ENCODE measurements around the gene CLSTN2.

Gene CLSTN2

DNA sequence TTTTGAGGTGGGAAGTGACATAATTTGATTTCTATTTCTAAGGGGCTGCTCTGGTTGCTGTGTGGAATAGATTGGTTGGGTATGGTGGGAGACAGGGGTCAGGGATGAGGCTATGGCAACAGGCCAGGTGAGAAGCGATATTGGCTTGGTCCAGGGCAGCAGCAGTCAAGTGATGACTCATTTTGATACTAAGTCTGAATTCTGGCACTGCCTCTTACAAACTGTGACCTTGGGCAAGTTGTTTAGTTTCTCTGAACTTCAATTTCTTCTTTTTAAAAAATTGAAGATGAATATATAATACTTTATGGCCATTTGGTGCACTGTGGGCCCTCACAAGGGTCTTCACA, 40.4 kb upstream of the CLSTN2 start (continued):
- TF ChIP-seq, protein P1, sequence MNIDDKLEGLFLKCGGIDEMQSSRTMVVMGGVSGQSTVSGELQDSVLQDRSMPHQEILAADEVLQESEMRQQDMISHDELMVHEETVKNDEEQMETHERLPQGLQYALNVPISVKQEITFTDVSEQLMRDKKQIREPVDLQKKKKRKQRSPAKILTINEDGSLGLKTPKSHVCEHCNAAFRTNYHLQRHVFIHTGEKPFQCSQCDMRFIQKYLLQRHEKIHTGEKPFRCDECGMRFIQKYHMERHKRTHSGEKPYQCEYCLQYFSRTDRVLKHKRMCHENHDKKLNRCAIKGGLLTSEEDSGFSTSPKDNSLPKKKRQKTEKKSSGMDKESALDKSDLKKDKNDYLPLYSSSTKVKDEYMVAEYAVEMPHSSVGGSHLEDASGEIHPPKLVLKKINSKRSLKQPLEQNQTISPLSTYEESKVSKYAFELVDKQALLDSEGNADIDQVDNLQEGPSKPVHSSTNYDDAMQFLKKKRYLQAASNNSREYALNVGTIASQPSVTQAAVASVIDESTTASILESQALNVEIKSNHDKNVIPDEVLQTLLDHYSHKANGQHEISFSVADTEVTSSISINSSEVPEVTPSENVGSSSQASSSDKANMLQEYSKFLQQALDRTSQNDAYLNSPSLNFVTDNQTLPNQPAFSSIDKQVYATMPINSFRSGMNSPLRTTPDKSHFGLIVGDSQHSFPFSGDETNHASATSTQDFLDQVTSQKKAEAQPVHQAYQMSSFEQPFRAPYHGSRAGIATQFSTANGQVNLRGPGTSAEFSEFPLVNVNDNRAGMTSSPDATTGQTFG (tag by site-specific recombination; IDR thresholded peaks at IDR 0.05; ENCODE audit: borderline replicate concordance): no peak
- TF ChIP-seq, protein P2, sequence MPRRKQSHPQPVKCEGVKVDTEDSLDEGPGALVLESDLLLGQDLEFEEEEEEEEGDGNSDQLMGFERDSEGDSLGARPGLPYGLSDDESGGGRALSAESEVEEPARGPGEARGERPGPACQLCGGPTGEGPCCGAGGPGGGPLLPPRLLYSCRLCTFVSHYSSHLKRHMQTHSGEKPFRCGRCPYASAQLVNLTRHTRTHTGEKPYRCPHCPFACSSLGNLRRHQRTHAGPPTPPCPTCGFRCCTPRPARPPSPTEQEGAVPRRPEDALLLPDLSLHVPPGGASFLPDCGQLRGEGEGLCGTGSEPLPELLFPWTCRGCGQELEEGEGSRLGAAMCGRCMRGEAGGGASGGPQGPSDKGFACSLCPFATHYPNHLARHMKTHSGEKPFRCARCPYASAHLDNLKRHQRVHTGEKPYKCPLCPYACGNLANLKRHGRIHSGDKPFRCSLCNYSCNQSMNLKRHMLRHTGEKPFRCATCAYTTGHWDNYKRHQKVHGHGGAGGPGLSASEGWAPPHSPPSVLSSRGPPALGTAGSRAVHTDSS (tag by site-specific recombination; IDR thresholded peaks at IDR 0.05): no peak
- TF ChIP-seq GLIS1 (tag by site-specific recombination; IDR thresholded peaks at IDR 0.05) (no peak), ZNF571 (tag by site-specific recombination; IDR thresholded peaks at IDR 0.05) (no peak), ZNF16 (tag by site-specific recombination; IDR thresholded peaks at IDR 0.05; ENCODE audit: low read depth) (no peak)

DNA sequence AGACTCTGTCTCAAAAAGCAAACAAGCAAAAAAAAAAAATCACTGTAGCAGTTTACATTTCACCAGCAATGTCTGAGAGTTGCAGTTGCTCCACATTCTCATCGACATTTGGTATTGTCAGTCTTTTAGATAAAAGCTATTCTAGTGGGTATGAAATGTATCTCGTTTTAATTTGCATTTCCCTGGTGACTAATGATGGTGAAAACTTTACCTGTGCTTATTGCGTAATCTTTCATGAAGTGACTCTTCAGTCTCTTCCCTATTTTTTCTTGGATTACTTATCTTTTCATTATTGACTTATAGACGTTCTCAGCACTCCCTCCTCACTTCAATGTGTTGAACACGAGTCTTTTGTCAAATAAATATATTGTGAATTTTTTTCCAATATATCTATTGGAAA, 37.2 kb upstream of the CLSTN2 start:
- H3K4me3 ChIP-seq (ENCODE audit: low read depth, low read length): no peak overlapping the region
- ChIA-PET CTCF (interaction anchor here (0.6 kb wide), 1 partner anchor 34 kb away, joined by 4 read pairs; no protein-coding TSS in a partner anchor), POLR2A (no interaction called here)
- H3K36me3 ChIP-seq (ENCODE audit: control insufficient read depth in 2 of 2, insufficient read depth in 1 of 2, low read length in 2 of 2): no peaks in the 10 kb centered on the region
- H3K27ac ChIP-seq (ENCODE audit: extremely low read depth, low read depth, low read length): no peak overlapping the region
- H3K9me3 ChIP-seq (ENCODE audit: control insufficient read depth, insufficient read depth, low read depth, low read length): no peaks in the 10 kb centered on the region
- TF ChIP-seq ZNF585B (tag by site-specific recombination; IDR thresholded peaks at IDR 0.05): no peak
- TF ChIP-seq ZNF16 (tag by site-specific recombination; IDR thresholded peaks at IDR 0.05; ENCODE audit: low read depth): no peak
- TF ChIP-seq, protein P3, sequence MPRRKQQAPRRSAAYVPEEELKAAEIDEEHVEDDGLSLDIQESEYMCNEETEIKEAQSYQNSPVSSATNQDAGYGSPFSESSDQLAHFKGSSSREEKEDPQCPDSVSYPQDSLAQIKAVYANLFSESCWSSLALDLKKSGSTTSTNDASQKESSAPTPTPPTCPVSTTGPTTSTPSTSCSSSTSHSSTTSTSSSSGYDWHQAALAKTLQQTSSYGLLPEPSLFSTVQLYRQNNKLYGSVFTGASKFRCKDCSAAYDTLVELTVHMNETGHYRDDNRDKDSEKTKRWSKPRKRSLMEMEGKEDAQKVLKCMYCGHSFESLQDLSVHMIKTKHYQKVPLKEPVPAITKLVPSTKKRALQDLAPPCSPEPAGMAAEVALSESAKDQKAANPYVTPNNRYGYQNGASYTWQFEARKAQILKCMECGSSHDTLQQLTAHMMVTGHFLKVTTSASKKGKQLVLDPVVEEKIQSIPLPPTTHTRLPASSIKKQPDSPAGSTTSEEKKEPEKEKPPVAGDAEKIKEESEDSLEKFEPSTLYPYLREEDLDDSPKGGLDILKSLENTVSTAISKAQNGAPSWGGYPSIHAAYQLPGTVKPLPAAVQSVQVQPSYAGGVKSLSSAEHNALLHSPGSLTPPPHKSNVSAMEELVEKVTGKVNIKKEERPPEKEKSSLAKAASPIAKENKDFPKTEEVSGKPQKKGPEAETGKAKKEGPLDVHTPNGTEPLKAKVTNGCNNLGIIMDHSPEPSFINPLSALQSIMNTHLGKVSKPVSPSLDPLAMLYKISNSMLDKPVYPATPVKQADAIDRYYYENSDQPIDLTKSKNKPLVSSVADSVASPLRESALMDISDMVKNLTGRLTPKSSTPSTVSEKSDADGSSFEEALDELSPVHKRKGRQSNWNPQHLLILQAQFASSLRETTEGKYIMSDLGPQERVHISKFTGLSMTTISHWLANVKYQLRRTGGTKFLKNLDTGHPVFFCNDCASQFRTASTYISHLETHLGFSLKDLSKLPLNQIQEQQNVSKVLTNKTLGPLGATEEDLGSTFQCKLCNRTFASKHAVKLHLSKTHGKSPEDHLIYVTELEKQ (tag by site-specific recombination; IDR thresholded peaks at IDR 0.05; ENCODE audit: borderline replicate concordance): no peak
- TF ChIP-seq, protein P4, sequence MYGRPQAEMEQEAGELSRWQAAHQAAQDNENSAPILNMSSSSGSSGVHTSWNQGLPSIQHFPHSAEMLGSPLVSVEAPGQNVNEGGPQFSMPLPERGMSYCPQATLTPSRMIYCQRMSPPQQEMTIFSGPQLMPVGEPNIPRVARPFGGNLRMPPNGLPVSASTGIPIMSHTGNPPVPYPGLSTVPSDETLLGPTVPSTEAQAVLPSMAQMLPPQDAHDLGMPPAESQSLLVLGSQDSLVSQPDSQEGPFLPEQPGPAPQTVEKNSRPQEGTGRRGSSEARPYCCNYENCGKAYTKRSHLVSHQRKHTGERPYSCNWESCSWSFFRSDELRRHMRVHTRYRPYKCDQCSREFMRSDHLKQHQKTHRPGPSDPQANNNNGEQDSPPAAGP (tag by site-specific recombination; IDR thresholded peaks at IDR 0.05): no peak
- no peak for TF ChIP-seq ZNF677 (tag by site-specific recombination; IDR thresholded peaks at IDR 0.05)
- TF ChIP-seq ZNF202 (tag by site-specific recombination; IDR thresholded peaks at IDR 0.05; ENCODE audit: borderline replicate concordance): no peak
- TF ChIP-seq ZNF391 (tag by site-specific recombination; IDR thresholded peaks at IDR 0.05; ENCODE audit: borderline replicate concordance, low read depth): no peak
- TF ChIP-seq, protein P5, sequence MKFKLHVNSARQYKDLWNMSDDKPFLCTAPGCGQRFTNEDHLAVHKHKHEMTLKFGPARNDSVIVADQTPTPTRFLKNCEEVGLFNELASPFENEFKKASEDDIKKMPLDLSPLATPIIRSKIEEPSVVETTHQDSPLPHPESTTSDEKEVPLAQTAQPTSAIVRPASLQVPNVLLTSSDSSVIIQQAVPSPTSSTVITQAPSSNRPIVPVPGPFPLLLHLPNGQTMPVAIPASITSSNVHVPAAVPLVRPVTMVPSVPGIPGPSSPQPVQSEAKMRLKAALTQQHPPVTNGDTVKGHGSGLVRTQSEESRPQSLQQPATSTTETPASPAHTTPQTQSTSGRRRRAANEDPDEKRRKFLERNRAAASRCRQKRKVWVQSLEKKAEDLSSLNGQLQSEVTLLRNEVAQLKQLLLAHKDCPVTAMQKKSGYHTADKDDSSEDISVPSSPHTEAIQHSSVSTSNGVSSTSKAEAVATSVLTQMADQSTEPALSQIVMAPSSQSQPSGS (tag by site-specific recombination; IDR thresholded peaks at IDR 0.05; ENCODE audit: low read depth): no peak
- TF ChIP-seq ZNF473 (tag by site-specific recombination; IDR thresholded peaks at IDR 0.05): no peak
- TF ChIP-seq, protein P2 (tag by site-specific recombination; IDR thresholded peaks at IDR 0.05): no peak
- no peak for TF ChIP-seq TRIM28 (IDR thresholded peaks at IDR 0.05; ENCODE audit: borderline replicate concordance, low read length)
- no peak for TF ChIP-seq SALL2 (tag by site-specific recombination; IDR thresholded peaks at IDR 0.05; ENCODE audit: borderline replicate concordance)
- TF ChIP-seq, protein P6, sequence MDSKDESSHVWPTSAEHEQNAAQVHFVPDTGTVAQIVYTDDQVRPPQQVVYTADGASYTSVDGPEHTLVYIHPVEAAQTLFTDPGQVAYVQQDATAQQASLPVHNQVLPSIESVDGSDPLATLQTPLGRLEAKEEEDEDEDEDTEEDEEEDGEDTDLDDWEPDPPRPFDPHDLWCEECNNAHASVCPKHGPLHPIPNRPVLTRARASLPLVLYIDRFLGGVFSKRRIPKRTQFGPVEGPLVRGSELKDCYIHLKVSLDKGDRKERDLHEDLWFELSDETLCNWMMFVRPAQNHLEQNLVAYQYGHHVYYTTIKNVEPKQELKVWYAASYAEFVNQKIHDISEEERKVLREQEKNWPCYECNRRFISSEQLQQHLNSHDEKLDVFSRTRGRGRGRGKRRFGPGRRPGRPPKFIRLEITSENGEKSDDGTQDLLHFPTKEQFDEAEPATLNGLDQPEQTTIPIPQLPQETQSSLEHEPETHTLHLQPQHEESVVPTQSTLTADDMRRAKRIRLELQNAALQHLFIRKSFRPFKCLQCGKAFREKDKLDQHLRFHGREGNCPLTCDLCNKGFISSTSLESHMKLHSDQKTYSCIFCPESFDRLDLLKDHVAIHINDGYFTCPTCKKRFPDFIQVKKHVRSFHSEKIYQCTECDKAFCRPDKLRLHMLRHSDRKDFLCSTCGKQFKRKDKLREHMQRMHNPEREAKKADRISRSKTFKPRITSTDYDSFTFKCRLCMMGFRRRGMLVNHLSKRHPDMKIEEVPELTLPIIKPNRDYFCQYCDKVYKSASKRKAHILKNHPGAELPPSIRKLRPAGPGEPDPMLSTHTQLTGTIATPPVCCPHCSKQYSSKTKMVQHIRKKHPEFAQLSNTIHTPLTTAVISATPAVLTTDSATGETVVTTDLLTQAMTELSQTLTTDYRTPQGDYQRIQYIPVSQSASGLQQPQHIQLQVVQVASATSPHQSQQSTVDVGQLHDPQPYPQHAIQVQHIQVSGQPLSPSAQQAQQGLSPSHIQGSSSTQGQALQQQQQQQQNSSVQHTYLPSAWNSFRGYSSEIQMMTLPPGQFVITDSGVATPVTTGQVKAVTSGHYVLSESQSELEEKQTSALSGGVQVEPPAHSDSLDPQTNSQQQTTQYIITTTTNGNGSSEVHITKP (tag by site-specific recombination; IDR thresholded peaks at IDR 0.05): no peak
- TF ChIP-seq ZNF791 (tag by site-specific recombination; IDR thresholded peaks at IDR 0.05): no peak
- no peak for TF ChIP-seq ZNF670 (tag by site-specific recombination; IDR thresholded peaks at IDR 0.05; ENCODE audit: low read depth)
- TF ChIP-seq ZNF792 (tag by site-specific recombination; IDR thresholded peaks at IDR 0.05): no peak
- no peak for TF ChIP-seq MEIS1 (CRISPR knock-in tag; IDR thresholded peaks at IDR 0.05; ENCODE audit: borderline replicate concordance)
- H3K4me1 ChIP-seq (ENCODE audit: control insufficient read depth, insufficient read depth, low read length): no peaks in the 10 kb centered on the region

All from HEK293 (cell line).